HG02610 (cell line): ENCODE measurements around the gene CATSPER1.

ENCODE experiments used
- ATAC-seq: cut with Tn5 transposase; IDR thresholded peaks from one replicate; pipeline ENCODE4 v1.9.1; 2021; ENCODE audit warnings: mild to moderate bottlenecking, moderate library complexity; ENCODE audit not compliant: unreplicated experiment

Gene CATSPER1

DNA sequence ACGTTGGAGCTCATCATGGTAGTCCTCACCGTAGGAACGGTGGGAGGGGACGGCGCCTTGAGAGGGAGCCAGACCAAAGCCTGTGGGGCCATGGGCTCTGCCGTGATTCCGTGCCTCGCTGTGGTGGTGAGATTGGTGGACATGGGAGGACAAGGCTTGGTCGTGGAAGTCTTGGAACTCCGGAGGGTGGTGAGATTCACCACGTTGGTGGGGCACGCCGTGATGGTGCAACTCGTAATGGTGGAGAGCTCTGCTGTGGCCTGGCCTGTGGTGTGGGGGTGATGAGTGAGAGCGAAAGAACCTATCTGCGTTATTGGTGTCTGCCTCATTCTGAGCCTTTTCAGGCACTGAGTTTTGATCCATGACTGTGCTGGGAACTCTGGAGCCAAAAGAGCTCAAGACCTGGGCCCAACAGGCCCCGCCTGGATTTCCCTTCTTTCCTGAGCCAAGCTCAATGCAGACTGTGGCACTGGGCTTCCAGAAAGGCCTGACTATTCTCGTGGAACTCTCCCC, at the start of gene CATSPER1:
Gene CATSPER1 (minus strand): TSS at position 463 of the 513 bp plus-strand sequence. CDS start 100 bp downstream, at position 363.
- ATAC-seq, result no peak

DNA sequence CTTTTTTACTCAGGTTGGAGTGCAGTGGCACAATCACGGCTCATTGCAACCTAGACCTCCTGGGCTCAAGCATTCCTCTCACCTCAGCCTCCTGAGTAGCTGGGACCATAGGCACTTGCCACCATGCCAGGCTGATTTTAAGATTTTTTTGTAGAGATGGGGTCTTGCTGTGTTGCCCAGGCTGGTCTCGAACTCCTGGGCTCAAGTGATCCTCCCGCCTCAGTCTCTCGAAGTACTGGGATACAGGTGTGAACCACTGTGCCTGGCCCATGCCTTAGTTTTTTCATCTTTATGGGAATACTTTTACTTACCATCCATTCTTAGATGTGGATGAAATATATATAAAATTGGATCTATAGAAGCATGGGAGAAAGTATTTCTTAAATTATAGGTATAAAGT, 49.0 kb upstream of the CATSPER1 start:
- no peak for ATAC-seq

DNA sequence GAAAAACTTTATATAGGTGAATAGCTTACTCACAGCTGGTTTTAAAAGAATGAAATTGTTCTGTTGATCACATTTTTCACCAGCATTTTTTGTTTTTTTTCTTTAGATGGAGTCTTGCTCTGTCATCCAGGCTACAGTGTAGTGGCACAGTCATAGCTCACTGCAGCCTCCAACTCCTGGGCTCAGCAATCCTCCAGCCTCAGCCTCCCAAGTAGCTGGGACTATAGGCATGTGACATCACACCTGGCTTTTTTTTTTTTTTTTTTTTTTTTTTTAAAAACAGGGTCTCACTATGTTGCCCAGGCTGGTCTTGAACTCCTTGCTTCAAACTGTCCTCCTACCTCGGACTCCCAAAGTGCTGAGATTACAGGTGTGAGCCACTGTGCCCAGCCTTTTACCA, 47.4 kb upstream of the CATSPER1 start:
- ATAC-seq, result no peak

DNA sequence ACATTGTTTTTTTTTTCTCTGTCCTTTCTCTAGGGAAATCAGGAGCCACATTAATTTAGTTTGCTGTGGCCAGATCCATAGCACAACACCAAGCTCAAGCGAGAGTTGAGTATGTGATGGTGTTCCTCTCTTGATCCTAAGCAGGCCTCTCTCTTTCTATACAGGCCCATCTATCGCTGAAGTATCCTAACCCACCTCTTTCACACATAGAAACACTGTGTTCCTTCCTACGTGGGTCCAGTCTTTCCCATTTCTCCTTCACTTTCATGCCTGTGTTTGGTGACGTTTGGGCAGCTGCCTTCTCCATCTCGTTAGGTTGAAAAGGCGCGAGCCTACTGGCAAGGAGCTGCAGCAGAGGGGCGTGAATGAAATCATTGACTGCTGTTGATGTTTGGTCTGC, 46.2 kb upstream of the CATSPER1 start:
- ATAC-seq, result no peak

DNA sequence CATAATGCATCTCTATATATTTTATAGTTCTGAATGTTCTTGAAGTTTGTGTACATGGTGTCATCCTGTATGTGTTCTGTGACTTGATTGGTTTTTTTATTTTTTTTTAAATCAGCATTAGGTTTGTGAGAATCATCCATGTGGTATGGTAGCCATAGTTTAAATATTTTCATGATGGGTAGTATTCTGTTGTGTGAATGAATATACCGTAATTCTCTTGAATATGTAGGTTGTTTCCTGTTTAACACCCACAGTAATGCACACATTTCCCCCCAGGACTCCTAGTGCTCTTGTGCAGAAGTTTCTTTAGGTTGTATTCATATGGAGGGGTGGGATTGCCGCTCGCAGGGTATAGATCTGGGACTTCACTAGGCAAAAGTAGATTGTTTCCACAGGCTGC, 45.8 kb upstream of the CATSPER1 start:
- no peak for ATAC-seq

DNA sequence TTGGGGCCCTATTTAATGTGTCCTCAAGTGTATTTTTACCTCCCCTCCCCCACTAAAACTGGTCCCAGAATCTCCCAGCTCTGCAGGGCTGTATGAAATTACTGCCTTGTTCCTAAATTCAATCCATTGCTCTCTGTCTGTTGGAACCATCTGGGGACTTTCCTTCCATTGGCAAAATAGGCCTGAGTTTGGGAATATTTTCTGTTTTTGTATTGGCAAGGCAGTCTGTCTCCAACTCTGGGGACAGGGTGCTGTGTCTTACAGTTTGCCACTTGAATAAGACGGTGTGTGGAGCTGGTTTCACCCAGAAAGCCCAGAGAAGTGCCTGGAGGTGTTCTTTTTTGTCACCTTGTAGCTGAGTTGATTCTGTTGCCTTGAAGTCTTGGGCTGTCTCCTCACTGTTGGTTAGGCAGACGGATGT, 45.1 kb upstream of the CATSPER1 start:
- no peak for ATAC-seq

DNA sequence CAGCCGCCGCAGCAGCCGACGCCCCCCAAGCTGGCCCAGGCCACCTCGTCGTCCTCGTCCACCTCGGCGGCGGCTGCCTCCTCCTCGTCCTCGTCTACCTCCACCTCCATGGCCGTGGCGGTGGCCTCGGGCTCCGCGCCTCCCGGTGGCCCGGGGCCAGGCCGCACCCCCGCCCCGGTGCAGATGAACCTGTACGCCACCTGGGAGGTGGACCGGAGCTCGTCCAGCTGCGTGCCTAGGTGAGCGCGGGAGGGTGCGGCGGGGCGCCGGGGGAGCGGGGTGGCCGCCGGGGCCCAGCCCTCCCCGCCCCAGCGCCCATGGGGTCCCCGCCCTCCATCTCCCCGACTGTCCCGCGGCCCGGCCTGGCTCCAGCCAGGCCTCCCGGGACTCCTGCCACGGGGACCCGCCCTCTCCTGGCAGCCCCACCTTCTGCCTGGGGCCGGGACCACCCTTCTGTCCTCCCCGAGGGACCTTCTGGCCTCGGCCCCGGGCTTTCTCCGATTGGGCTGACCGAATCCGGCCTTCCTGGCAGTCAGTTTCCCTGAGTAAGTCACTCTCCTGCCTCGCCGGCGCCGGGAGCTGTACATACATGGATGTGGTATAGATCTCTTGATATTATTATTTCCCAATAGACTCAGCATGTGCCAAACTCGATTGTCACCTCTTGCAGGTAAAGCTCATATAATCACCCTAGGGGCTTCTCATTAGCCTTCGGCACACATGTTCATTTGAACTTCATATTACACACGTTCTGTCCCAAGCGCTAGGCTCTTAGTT, 44.5 kb upstream of the CATSPER1 start:
- no peak for ATAC-seq

DNA sequence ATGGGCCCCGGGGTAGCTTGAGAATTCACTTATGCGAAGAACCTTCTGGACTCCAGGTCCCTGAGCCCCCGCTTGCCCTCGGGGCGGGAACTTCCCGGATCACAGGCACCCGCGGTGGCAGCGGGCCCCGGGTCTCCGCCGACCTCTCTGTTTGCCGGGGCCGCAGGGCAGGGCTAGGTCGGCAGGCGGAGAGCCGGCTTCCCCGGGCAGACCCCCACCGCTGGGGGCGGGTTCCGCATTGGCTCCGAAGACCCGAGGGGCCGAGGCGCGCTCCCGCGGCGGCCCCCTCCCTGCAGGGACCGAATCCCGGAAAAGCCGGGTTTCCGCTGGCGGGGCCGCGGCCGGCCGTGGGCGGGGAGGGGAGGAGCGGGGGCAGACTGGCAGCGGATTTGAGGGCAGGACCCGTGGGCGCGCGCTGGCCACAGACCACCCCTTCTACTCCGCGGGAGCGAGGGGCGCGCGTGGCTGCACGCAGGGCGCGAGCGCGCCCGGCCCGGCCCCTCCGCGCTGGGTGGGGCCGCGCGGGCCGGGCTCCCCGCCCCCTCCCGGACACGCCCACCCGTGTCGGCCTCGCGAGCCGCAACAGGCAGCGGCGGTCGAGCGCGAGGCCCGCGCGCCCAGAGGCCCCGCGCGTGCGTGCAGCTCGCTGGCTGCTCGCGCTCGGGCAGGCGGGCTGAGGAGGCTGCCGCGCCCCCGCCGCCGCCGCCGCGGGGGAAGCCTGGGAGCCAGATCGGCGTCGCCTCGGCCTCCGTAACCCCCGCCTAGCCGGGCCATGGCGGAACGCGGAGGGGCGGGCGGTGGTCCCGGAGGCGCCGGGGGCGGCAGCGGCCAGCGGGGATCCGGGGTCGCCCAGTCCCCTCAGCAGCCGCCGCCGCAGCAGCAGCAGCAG, 43.7 kb upstream of the CATSPER1 start, which contains the start of gene PACS1:
Gene PACS1 (plus strand): TSS at position 558 of the 889 bp plus-strand sequence. CDS start 215 bp downstream, at position 773.
- peak; percentile 49 for ATAC-seq

DNA sequence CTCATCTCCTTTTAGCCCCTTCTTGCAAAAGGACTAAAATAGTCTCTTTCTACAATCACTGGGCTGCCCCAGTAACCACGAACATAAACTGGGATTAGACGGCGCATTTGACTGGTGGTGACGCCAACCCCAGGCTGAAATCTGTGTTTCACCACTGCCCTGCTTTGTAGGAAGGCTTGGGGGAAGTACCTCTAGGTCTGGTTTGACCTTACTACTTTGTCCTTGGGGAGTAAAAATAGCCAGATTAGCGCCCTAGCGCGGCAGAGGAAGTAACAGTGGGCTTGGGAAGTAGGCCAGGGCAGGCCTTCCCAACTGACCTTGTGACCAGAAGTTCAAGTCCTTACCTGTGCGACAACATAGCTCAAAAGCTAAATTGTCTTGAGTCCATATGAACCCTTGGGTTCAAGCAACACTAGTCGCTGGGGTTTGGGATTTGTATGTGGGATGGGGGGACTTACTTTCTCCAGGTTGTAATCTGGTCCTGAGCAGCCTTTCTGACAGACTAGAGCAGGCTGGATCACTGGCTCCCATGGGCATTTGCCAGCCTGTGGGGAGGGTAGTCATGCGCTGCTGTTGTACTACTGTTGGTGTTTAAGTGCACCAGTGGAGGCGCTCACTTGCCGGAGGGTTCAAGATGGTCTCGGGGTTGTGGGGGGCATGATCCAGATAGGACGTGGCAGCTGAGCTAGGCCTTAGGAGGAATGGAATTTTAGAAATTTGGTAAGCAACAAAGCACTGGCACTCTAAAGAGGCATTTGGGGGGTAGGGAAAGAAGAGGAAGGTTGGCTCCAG, 42.8 kb upstream of the CATSPER1 start:
- ATAC-seq, result peak; percentile 30

DNA sequence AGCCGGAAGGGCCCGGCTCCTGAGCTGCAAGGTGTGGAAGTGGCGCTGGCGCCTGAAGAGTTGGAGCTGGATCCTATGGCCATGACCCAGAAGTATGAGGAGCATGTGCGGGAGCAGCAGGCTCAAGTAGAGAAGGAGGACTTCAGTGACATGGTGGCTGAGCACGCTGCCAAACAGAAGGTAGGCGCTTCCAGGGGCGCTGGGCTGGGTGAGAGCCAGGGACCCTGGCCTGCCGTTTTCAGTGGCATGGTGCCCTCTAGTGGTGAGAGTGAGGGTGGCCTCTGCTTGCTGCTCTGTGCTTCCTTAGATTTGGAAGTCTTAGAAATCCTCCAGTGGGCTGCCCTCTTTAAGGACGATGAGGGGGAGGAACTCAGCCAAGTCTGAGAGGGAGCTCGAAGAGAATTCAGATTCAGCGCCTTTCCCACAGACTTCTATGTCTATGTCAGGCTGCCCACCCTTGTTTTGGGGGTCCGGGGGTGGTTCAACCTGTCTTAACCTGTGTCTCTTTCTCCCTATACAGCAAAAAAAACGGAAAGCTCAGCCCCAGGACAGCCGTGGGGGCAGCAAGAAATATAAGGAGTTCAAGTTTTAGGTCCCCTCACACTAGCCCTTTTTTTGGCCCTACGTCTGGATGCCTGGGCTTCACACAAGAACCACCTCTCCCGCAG, 42.0 kb upstream of the CATSPER1 start:
- ATAC-seq, result no peak

DNA sequence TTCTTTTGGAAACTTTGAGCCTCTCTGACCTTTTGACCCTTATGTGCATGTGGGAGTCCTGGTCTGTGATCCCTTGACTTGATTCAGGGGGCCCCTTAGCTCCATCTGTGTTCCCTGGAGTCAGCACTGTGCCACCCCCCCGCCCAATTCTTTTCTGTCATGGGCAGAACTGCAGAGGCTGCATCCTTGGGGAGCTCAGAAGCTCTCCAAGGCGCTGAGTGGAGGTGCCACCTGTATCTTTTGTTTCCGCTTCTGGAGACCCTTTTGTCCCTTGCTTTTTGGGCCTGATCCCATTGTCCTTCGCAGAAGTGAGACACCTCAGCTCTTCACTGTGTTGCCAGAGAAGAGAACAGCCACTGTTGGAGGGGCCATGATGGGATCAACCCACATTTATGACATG, 41.4 kb upstream of the CATSPER1 start:
- no peak for ATAC-seq

DNA sequence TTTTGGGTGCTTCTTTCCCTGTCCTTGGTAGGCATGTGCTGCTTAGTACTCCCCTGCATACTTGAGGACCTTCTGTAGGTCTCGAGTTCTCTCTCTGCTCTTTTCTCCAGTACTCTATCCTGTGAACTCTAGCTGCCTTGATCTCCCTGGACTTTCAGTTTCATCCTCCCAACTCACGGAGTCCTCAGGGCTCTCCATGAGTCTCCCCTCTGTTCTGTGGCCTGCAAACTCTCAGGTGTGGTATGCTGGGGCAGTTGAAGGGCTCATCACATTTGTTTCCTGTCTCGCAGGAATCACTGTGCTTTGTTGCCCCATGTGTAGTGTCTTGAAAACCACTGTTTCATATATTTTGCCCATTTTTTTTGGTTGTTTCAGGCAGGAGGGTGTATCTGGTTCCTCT, 40.5 kb upstream of the CATSPER1 start:
- no peak for ATAC-seq

DNA sequence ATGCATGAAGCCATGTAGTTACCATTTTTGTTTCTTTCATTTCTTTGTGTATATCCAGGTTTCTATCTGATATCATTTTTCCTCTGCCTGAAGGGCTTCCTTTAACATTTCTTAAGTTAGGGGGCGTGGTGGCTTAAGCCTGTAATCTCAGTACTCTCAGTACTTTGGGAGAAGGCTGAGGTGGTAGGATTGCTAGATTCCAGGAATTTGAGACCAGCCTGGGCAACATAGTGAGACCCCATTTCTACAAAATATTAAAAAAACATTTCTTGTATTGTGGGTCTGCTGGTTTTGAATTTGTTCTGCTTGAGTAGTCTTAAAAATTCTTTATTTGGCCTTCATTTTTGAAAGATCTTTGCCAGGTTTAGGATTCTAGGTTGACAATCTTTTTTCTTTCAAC, 38.3 kb upstream of the CATSPER1 start:
- no peak for ATAC-seq

DNA sequence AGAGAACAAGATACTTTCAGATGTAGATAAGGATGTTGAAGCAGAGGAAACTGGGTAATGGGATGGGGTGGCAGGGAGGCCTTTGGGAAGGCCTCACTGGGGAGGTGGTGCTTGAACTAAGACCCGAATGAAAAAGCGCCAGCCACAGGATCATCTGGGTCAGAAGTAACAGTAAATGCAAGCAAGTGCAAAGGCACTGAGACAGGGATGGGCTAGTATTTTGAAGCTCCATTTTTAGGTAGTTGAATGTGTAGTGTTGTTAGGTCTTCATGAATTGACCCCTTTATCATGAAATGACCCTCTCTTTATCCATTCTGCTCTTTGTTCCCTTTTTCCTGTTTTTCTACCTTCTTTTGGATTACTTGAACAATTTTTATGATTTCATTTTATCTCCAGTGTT, 37.6 kb upstream of the CATSPER1 start:
- ATAC-seq, result no peak

DNA sequence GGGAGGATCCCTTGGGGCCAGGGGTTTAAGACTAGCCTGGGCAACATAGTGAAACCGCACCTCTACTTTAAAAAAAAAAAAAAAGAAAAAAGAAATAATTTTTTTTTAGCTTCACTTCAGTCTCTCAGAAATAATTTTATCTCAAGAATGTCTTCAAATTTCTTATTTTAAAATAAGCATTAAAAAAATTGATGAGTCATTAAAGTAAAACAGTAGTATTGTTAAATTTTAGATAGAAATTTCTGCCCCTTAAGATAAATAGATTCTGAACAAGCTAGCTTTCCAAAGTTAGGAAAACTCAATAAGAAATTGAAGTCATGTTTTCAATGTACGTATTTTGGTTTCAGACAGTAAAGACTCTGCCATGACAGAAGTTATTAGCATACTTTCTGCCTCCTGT, 36.1 kb upstream of the CATSPER1 start:
- no peak for ATAC-seq

DNA sequence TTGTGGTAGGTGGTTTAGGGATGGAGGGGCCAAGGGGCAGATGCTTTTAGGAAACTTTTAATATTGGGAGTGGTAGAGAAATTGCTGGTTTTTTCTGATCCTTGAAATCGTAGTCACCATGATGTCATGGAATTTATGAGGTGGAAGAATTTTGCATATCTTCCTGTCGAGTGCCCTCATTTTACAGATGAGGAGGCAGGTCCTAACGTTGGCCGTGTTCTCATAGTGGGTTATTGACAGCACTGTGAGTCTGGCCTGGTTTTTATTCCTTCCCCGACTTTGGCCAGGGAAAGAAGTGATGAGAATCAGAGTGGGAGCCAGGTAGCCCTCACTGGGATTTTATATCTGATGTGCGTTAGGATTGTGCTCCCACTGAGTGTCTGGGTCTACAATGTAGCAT, 35.0 kb upstream of the CATSPER1 start:
- ATAC-seq, result no peak

DNA sequence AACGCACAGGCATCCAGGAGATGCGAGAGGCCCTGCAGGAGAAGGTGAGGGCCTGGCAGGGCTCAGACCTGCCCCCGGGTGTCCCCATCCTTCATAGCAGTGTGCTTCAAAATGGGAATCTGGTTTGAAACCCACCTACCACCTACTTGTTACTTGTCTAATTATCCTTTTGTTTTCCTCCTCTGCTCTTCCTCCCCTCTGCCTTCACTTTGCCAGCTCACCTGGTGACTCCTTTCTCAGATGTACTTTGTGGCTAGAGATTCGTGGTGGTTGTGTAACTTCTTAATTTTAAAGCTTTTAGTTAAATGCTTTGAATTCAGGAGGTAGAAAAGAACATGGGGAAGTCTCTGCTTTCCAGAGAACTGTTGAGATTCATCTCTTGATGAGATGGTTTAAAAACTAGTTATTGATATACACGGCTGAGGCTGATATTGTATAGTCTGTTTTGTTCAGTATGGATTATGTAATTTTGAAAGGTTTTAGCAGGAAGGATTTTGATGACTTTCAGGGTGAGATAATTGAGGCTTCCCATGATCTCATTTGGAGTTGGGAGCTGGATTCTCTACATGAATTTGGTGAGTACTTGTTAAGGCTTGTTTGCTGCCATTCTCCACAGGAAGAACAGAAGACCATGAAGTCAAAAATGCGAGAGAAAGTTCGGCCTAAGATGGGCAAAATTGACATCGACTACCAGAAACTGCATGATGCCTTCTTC, 33.8 kb upstream of the CATSPER1 start:
- ATAC-seq, result no peak

DNA sequence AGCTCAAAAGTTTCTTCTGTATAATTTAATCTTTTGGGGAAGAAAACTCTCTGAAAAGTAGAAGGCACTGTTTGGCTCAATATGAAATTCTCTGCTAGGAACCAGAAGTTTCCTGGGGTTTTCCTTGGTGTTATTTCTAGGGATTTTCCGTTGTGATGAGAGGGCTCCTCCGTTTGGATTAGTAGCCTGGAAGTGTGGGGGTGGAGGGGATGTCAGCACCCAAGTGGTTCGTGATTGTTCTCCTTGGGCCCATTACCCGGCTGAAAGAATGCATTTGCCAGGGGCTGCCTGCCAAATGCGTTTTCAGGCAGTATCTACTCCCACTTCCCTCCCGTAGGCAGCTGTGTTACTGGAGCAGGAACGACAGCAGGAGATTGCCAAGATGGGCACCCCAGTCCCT, 30.2 kb upstream of the CATSPER1 start:
- ATAC-seq, result no peak

DNA sequence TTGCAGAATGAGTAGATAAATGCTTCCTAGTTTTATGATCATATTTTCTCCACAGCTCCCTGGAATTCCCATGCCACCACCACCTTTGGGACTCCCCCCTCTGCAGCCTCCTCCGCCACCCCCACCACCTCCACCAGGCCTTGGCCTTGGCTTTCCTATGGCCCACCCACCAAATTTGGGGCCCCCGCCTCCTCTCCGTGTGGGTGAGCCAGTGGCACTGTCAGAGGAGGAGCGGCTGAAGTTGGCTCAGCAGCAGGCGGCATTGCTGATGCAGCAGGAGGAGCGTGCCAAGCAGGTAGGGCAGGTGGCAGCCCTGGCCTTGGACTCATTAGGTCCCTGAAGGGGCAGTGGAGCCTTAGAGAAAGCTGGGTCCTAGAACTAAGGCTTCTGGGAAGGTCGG, 28.7 kb upstream of the CATSPER1 start:
- no peak for ATAC-seq

DNA sequence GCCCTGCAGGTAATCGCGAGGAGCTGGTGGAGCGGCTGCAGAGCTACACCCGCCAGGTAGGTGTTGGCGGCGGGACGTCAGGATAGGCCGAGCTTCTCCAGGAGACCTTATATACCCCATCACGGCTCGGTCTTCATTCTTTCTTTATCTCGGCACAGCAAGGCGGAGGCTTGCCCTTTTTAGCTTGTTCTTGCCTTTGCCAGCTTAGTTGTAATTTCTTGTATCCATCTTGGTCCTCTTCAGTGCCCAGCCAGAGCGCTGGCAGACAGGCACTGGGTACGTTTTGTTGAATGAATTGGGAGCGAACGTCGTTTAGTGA, 26.3 kb upstream of the CATSPER1 start:
- ATAC-seq, result no peak
